Retina (tissue), 1 donor: Measurements from ENCODE around the gene ETNK1.

Experiments
- DNase-seq: peaks from one replicate; pipeline ENCODE4 v3.0.0-alpha.2; 2016

The ETNK1 gene

GRCh38 chr12:22640851-22641250 lies 15.9 kb downstream of the ETNK1 start:
- DNase-seq: no peak

GRCh38 chr12:22641353-22642053 lies 16.5 kb downstream of the ETNK1 start:
- no peak for DNase-seq

- DNase-seq: no peak
These were observed 23.7 kb downstream of the ETNK1 start for GRCh38 chr12:22648668-22649067.

- no peak for DNase-seq
These were observed 28.1 kb downstream of the ETNK1 start for GRCh38 chr12:22653075-22653474.

GRCh38 chr12:22653791-22654190 lies 28.8 kb downstream of the ETNK1 start:
- no peak for DNase-seq

GRCh38 chr12:22656376-22656775 lies 31.4 kb downstream of the ETNK1 start:
- DNase-seq: no peak

- no peak for DNase-seq
These were observed 31.9 kb downstream of the ETNK1 start for GRCh38 chr12:22656831-22657230.

GRCh38 chr12:22657538-22657937 lies 32.6 kb downstream of the ETNK1 start:
- no peak for DNase-seq

- no peak for DNase-seq
These were observed 33.2 kb downstream of the ETNK1 start for GRCh38 chr12:22658214-22658613.

GRCh38 chr12:22662356-22662755 lies 37.4 kb downstream of the ETNK1 start:
- no peak for DNase-seq

GRCh38 chr12:22665476-22665875 lies 40.5 kb downstream of the ETNK1 start:
- no peak for DNase-seq

GRCh38 chr12:22667122-22667521 lies 42.2 kb downstream of the ETNK1 start:
- no peak for DNase-seq

GRCh38 chr12:22668441-22668840 lies 43.5 kb downstream of the ETNK1 start:
- no peak for DNase-seq

- no peak for DNase-seq
These were observed 45.8 kb downstream of the ETNK1 start for GRCh38 chr12:22670762-22671161.

- DNase-seq: no peak
These were observed 48.0 kb downstream of the ETNK1 start for GRCh38 chr12:22672951-22673350.

- no peak for DNase-seq
These were observed 53.0 kb downstream of the ETNK1 start for GRCh38 chr12:22677781-22678574.

- no peak for DNase-seq
These were observed 57.7 kb downstream of the ETNK1 start for GRCh38 chr12:22682663-22683062.

GRCh38 chr12:22683131-22683530 lies 58.2 kb downstream of the ETNK1 start:
- no peak for DNase-seq

GRCh38 chr12:22684140-22685118 lies 59.5 kb downstream of the ETNK1 start:
- DNase-seq: peak; percentile 36

- no peak for DNase-seq
These were observed 61.2 kb downstream of the ETNK1 start for GRCh38 chr12:22686193-22686592.

- DNase-seq: no peak
These were observed 62.5 kb downstream of the ETNK1 start for GRCh38 chr12:22687361-22688076.

- no peak for DNase-seq
These were observed 64.9 kb downstream of the ETNK1 start for GRCh38 chr12:22689876-22690275.

- DNase-seq: no peak
These were observed 66.3 kb downstream of the ETNK1 start for GRCh38 chr12:22691319-22691718.
